Measurements from ENCODE around the gene VWC2L. TPM values are rescaled to one million over a fixed set of nuclear protein-coding genes. Genes with fewer than 3 reads are reported as not detected.

The VWC2L gene
- total and polyA plus RNA-seq, 12 donors, result not detected

GRCh38 chr2:214497489-214497888 is 86.6 kb downstream of the VWC2L start:
- no peak overlapping the region for H3K4me3 ChIP-seq
- intact Hi-C loops (cut with DNase I), result no loop called here
- H3K27ac ChIP-seq, result peak overlapping the region in 3 of 10 donors; percentile 19 to 47 (median 39)
- peaks cover 0 to 10% (median 0%) of the 10 kb centered on the region in 11 donors for H3K9me3 ChIP-seq
- DNase-seq (peak in 1 of 2 donors; percentile 28), ATAC-seq (peak in 4 of 8 donors; percentile 39 to 79 (median 67))
- no peaks in the 10 kb centered on the region for H3K36me3 ChIP-seq
- H3K27me3 ChIP-seq, result no peaks in the 10 kb centered on the region
- TF ChIP-seq CTCF (IDR thresholded peaks at IDR 0.05), result no peak
- 55 to 69% methylated on average over 3 of the region's 3 CpGs for WGBS, 2 donors
- peaks cover 0 to 21% (median 6%) of the 10 kb centered on the region in 9 donors for H3K4me1 ChIP-seq

- no peak for TF ChIP-seq CTCF (IDR thresholded peaks at IDR 0.05)
These were observed 92.7 kb downstream of the VWC2L start for GRCh38 chr2:214503568-214503967.

GRCh38 chr2:214504599-214505376 is 93.9 kb downstream of the VWC2L start:
- H3K36me3 ChIP-seq, result no peaks in the 10 kb centered on the region
- H3K27ac ChIP-seq, result peak overlapping the region in 6 of 10 donors; percentile 7 to 36 (median 22)
- DNase-seq (no peak), ATAC-seq (peak in 7 of 8 donors; percentile 20 to 83 (median 66))
- H3K9me3 ChIP-seq, result no peaks in the 10 kb centered on the region
- intact Hi-C loops (cut with DNase I), result no loop called here
- no peak overlapping the region for H3K4me3 ChIP-seq
- 43 to 44% methylated on average over 8 of the region's 8 CpGs for WGBS, 2 donors
- no peaks in the 10 kb centered on the region for H3K27me3 ChIP-seq
- peaks cover 0 to 15% (median 0%) of the 10 kb centered on the region in 9 donors for H3K4me1 ChIP-seq
- TF ChIP-seq CTCF (IDR thresholded peaks at IDR 0.05), result no peak

More at GRCh38 chr2:214503568-214503967, 92.7 kb downstream of the VWC2L start:
- Histone ChIP-seq H3K9me3 (no peaks in the 10 kb centered on the region), H3K4me1 (peaks cover 0 to 15% (median 0%) of the 10 kb centered on the region in 9 donors), H3K36me3 (no peaks in the 10 kb centered on the region), H3K4me3 (no peak overlapping the region), H3K27me3 (no peaks in the 10 kb centered on the region), H3K27ac (no peak overlapping the region)
- 70 to 85% methylated on average over 1 of the region's 1 CpG for WGBS, 2 donors
- intact Hi-C loops (cut with DNase I), result no loop called here
- DNase-seq (no peak), ATAC-seq (no peak)

GRCh38 chr2:214507032-214507431 is 96.2 kb downstream of the VWC2L start:
- ATAC-seq (no peak), DNase-seq (no peak)
- Histone ChIP-seq H3K9me3 (no peaks in the 10 kb centered on the region), H3K4me1 (peaks cover 0 to 15% (median 0%) of the 10 kb centered on the region in 9 donors), H3K36me3 (no peaks in the 10 kb centered on the region), H3K4me3 (no peak overlapping the region), H3K27ac (no peak overlapping the region), H3K27me3 (no peaks in the 10 kb centered on the region)
- no peak for TF ChIP-seq CTCF (IDR thresholded peaks at IDR 0.05)
- intact Hi-C loops (cut with DNase I), result no loop called here
